SJCRH30 (cell line): Measurements from ENCODE around the gene SP2. TPM values are rescaled to one million over a fixed set of nuclear protein-coding genes. Genes with fewer than 3 reads are reported as not detected.

Experiments
- DNase-seq, 2 experiments: peaks; one replicate each; pipeline ENCODE4 v3.0.0-alpha.2; 2015 to 2020
- H3K27ac ChIP-seq: fragments of 250-450 bp; sonication (Bioruptor Pico); 2 replicates; pipeline ENCODE4 v1.5.1; 2020; ENCODE audit warnings: mild to moderate bottlenecking, moderate library complexity
- H3K27me3 ChIP-seq: fragments of 250-450 bp; sonication (Bioruptor Pico); 2 replicates; pipeline ENCODE4 v1.5.1; 2020; ENCODE audit warnings: mild to moderate bottlenecking, moderate library complexity
- H3K36me3 ChIP-seq: fragments of 250-450 bp; sonication (Bioruptor Pico); 2 replicates; pipeline ENCODE4 v1.5.1; 2020; ENCODE audit warnings: mild to moderate bottlenecking, moderate library complexity
- H3K4me1 ChIP-seq: fragments of 250-450 bp; sonication (Bioruptor Pico); 2 replicates; pipeline ENCODE4 v1.5.1; 2020; ENCODE audit warnings: mild to moderate bottlenecking, moderate library complexity
- H3K4me3 ChIP-seq: fragments of 250-450 bp; sonication (Bioruptor Pico); 2 replicates; pipeline ENCODE4 v1.5.1; 2020; ENCODE audit warnings: mild to moderate bottlenecking, moderate library complexity
- H3K9me3 ChIP-seq: fragments of 250-450 bp; sonication (Bioruptor Pico); replicated peaks from 2 replicates; pipeline ENCODE4 v1.5.1; 2020; ENCODE audit warnings: mild to moderate bottlenecking, moderate library complexity
- total RNA-seq: library from RNA; depleted of rRNA; stranded (reverse); fragments of >200 nt; shearing (Covaris generic); gene quantifications from 2 replicates; pipeline ENCODE4 v1.2.3, GENCODE V29; 2014

SP2 gene
- total RNA-seq, 1 experiment from 2014 or later, result 3.9 TPM

DNA sequence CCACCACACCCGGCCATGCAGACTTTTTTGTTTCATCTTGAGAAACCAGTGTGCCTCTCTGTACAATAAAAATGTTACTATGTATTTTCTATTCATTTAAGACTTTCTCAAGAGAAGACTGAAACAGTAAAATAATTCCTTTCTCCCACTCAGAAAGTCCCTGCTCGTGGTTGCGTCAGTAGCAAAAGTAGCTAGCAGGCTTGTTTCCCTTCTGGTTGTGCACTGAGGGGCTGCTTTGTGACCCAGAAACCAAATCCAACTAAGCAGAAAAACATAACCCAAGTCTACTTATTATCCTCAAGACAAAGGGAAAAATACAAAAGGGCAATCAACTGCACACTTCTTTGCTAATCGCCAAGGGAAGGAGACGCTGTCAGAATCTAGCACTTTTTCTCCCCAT lies 41.9 kb downstream of the SP2 start:
- Histone ChIP-seq H3K9me3 (no peaks in the 10 kb centered on the region), H3K27me3 (no peaks in the 10 kb centered on the region), H3K4me3 (no peak overlapping the region), H3K4me1 (peaks cover 22% of the 10 kb centered on the region), H3K27ac (no peak overlapping the region), H3K36me3 (no peaks in the 10 kb centered on the region)
- no peak for DNase-seq

- DNase-seq, result peak; percentile 95 to 98
- no peaks in the 10 kb centered on the region for H3K36me3 ChIP-seq
- H3K27me3 ChIP-seq, result no peaks in the 10 kb centered on the region
- peak within 1 kb of the TSS; percentile 70 for H3K4me3 ChIP-seq
- H3K27ac ChIP-seq, result peak within 1 kb of the TSS; percentile 5; the same call in 1 of the 2 replicates
- H3K4me1 ChIP-seq, result peaks cover 6% of the 10 kb centered on the region; the same call in 1 of the 2 replicates
- H3K9me3 ChIP-seq, result no peaks in the 10 kb centered on the region
Measured at GRCh38 chr17:47941246-47942095, 45.4 kb downstream of the SP2 start, which contains the start of gene PNPO. Gene PNPO, plus strand, starts transcription at chr17:47941571. Its CDS starts 105 bp downstream, at chr17:47941676.

DNA sequence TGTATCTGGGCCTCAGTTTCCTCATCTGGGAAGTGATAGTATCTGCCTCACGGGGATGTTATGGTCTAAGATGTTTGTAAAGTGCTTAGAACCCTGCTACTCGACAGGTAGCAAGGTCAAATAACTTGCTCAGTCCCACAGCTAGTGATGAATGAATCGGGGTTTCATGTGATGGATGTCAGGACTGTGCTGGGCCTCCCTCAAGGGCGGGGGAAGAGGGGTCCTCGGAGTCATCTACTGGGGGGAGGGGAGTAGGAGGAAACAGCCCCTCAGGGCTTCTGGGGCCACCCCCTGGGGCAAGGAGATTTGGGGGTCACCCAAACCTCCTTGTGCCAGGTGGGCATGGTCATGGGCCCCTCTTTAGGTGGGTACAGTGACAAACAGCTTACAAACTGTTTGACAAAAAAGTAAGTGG lies 46.1 kb downstream of the SP2 start:
- peaks cover 6% of the 10 kb centered on the region; the same call in 1 of the 2 replicates for H3K4me1 ChIP-seq
- peak overlapping the region; percentile 70 for H3K4me3 ChIP-seq
- no peaks in the 10 kb centered on the region for H3K27me3 ChIP-seq
- DNase-seq, result no peak
- no peak overlapping the region for H3K27ac ChIP-seq
- no peaks in the 10 kb centered on the region for H3K36me3 ChIP-seq
- H3K9me3 ChIP-seq, result no peaks in the 10 kb centered on the region

DNA sequence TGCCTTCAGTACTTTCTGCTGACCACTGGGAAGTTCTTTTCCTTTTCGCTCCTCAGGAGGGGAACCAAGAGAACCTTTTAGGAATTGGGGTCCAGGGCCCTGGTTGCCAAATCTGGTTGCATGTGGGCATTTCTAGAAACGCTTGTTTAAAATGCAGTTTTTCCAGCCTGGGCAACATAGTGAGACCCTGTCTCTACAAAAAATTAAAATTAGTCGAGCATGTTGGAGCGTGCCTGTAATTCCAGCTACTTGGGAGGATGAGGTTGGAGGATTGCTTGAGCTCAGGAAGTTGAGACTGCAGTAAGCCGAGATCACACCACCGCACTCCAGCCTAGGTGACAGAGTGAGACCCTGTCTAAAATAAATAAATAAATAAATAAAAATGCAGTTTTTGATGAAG lies 46.5 kb downstream of the SP2 start:
- Histone ChIP-seq H3K27ac (no peak overlapping the region), H3K4me3 (no peak overlapping the region), H3K9me3 (no peaks in the 10 kb centered on the region)

GRCh38 chr17:47945080-47945479 lies 49.0 kb downstream of the SP2 start:
- no peaks in the 10 kb centered on the region for H3K36me3 ChIP-seq
- DNase-seq, result no peak
- H3K27ac ChIP-seq, result no peak overlapping the region
- no peak overlapping the region for H3K4me3 ChIP-seq
- no peaks in the 10 kb centered on the region for H3K9me3 ChIP-seq
- H3K27me3 ChIP-seq, result no peaks in the 10 kb centered on the region
- peaks cover 6% of the 10 kb centered on the region; the same call in 1 of the 2 replicates for H3K4me1 ChIP-seq

More for the DNA sequence above, 46.5 kb downstream of the SP2 start:
- Histone ChIP-seq H3K27me3 (no peaks in the 10 kb centered on the region), H3K4me1 (peaks cover 6% of the 10 kb centered on the region; the same call in 1 of the 2 replicates), H3K36me3 (no peaks in the 10 kb centered on the region)
- DNase-seq, result no peak

- peaks cover 5% of the 10 kb centered on the region; the same call in 1 of the 2 replicates for H3K4me1 ChIP-seq
- no peak overlapping the region for H3K27ac ChIP-seq
- DNase-seq, result no peak
- H3K27me3 ChIP-seq, result no peaks in the 10 kb centered on the region
- no peak overlapping the region for H3K4me3 ChIP-seq
- no peaks in the 10 kb centered on the region for H3K36me3 ChIP-seq
- H3K9me3 ChIP-seq, result no peaks in the 10 kb centered on the region
Measured at GRCh38 chr17:47945529-47946508, 49.8 kb downstream of the SP2 start.

DNA sequence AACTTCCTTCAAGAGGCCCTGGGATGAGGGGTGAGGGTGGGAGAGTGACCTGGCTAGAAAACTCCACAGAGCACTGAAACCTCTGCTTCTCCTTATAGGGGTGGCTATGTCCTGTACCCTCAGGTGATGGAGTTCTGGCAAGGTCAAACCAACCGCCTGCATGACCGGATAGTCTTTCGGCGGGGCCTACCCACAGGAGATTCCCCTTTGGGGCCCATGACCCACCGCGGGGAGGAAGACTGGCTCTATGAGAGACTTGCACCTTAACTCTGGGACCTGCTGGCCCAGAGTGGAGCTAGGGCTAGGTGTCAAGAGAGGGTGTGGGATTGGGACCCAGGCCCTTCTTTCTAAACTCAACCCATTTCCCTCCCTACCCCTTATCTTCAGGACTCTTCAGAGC lies 50.5 kb downstream of the SP2 start:
- H3K36me3 ChIP-seq, result no peaks in the 10 kb centered on the region
- no peak overlapping the region for H3K27ac ChIP-seq
- H3K9me3 ChIP-seq, result no peaks in the 10 kb centered on the region
- H3K27me3 ChIP-seq, result no peaks in the 10 kb centered on the region
- no peak overlapping the region for H3K4me3 ChIP-seq
- DNase-seq, result no peak
- peaks cover 3% of the 10 kb centered on the region; the same call in 1 of the 2 replicates for H3K4me1 ChIP-seq

DNA sequence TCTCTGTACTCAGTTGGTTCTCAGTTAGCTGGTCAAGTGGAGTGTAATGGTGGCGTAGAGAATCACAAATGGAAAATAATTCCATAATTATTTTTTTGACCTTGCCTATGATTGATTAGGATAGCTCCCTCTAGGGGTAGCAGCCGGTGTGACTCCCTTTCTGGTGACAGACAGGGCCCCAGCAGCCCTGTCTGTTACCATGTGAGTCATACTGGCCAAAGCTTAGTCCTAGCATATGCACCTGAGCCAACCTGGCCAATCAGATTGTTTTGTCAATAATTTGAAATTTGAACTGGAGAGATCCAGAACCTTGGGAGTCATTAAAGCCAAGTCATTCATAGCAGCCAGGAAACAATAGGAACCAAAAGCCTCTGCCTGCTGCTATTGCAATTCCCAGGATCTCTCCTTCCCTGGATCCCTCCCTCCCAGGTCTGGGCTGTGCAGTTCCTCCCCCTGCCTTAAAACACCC lies 50.9 kb downstream of the SP2 start:
- no peak overlapping the region for H3K27ac ChIP-seq
- H3K4me1 ChIP-seq, result peaks cover 3% of the 10 kb centered on the region; the same call in 1 of the 2 replicates
- peak; percentile 73 to 76 for DNase-seq
- H3K36me3 ChIP-seq, result no peaks in the 10 kb centered on the region
- H3K4me3 ChIP-seq, result no peak overlapping the region
- no peaks in the 10 kb centered on the region for H3K27me3 ChIP-seq
- no peaks in the 10 kb centered on the region for H3K9me3 ChIP-seq

DNA sequence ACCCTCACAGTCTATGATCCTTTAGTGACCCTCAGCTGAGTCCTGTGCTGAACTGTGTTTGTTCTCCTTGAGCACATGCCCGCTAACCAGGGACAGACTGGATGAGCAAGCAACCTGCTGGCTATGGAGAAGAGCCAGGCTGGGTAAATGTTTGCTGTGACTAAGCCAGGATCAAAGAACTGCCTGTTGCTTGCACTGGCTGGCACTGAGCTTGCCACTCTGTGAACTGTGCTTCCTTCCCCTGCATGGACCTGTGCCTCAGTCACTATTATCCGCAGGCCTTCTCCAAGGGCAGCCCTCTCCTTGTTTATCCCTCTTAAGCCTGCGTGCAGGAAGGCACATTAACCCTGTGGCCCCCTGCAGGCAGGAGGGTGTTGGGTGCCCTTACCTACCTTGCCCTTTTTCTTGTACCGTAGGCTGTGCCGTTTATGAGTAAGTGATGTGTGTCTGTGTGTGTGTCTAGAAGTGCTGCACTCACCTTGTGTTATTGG lies 52.7 kb downstream of the SP2 start:
- DNase-seq, result no peak
- H3K27me3 ChIP-seq, result no peaks in the 10 kb centered on the region

DNA sequence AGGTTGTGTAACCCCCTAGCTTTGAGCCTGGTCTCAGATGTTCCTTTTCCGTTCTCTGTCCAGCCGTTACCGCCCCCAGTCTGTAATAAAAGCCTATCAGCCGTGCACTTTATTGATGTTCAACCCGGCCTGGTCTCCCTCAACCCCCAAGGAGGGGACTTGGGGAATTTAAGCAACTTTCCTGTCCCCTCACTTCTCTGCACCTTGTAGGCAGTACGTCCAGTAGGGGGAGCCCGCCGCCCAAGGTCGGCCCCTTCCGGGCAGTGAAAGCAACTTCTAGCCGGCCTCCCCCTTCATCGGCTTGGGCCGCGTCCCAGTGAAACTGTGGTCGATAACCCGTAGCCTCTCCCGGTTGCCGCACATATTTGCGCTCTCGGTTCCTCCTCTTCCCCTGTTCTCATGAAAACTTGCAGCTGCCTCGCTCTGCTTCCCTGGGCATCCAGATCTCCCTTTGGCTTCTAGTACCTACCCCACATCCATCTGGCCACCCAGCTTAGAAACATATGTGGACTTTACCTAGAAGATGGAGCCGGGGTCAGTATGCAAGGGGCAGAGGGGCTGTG lies 53.2 kb downstream of the SP2 start:
- DNase-seq, result peak; percentile 88 to 91
- no peak overlapping the region for H3K27ac ChIP-seq
- H3K4me3 ChIP-seq, result peak overlapping the region; percentile 11; the same call in 1 of the 2 replicates
- no peaks in the 10 kb centered on the region for H3K27me3 ChIP-seq
- no peaks in the 10 kb centered on the region for H3K9me3 ChIP-seq
- H3K36me3 ChIP-seq, result no peaks in the 10 kb centered on the region
- no peaks in the 10 kb centered on the region for H3K4me1 ChIP-seq

More for the DNA sequence above, 52.7 kb downstream of the SP2 start:
- H3K4me3 ChIP-seq, result no peak overlapping the region
- H3K36me3 ChIP-seq, result no peaks in the 10 kb centered on the region
- H3K27ac ChIP-seq, result no peak overlapping the region
- no peaks in the 10 kb centered on the region for H3K4me1 ChIP-seq
- H3K9me3 ChIP-seq, result no peaks in the 10 kb centered on the region

DNA sequence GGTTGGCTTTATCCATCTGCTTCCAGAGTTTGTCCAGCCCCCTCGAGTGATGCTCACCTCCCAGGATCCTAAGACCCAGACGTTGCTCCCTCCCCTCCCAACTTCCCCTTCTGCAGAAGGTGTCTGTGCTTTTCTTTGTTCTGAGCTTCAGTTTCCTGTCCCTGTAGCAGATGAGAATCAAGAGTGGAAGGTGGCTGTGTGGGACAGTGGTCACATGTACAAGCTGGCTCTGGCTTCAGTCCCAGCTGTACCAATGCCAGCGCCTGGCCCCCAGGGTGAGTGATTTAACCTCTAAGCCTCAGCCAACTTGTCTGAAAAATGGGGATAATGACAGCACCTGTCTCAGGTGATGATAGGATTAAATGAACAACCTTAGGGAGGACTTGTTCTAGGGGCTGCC lies 53.9 kb downstream of the SP2 start:
- Histone ChIP-seq H3K4me1 (no peaks in the 10 kb centered on the region), H3K9me3 (no peaks in the 10 kb centered on the region), H3K27me3 (no peaks in the 10 kb centered on the region), H3K4me3 (no peak overlapping the region), H3K27ac (no peak overlapping the region), H3K36me3 (no peaks in the 10 kb centered on the region)
- no peak for DNase-seq

GRCh38 chr17:47950448-47950847 lies 54.4 kb downstream of the SP2 start:
- no peaks in the 10 kb centered on the region for H3K36me3 ChIP-seq
- H3K4me3 ChIP-seq, result no peak overlapping the region
- H3K27me3 ChIP-seq, result no peaks in the 10 kb centered on the region
- no peaks in the 10 kb centered on the region for H3K4me1 ChIP-seq
- H3K27ac ChIP-seq, result no peak overlapping the region
- no peak for DNase-seq
- no peaks in the 10 kb centered on the region for H3K9me3 ChIP-seq

- Histone ChIP-seq H3K4me3 (no peak overlapping the region), H3K27me3 (no peaks in the 10 kb centered on the region; the same call in 1 of the 2 replicates), H3K9me3 (no peaks in the 10 kb centered on the region), H3K36me3 (no peaks in the 10 kb centered on the region), H3K27ac (no peak overlapping the region), H3K4me1 (no peaks in the 10 kb centered on the region; the same call in 1 of the 2 replicates)
- DNase-seq, result no peak
Measured at GRCh38 chr17:47952171-47953021, 56.4 kb downstream of the SP2 start.
